Natural killer cell (primary cell): ENCODE measurements around the gene MRFAP1. TPM values are rescaled to one million over a fixed set of nuclear protein-coding genes. Genes with fewer than 3 reads are reported as not detected.

Experiments used
- ATAC-seq, 3 donors: fragments of 150-1000 bp in 2 of 3; fragments of 200-7000 bp in 1 of 3; cut with Tn5 transposase; 1 replicate in 1 of 3; 2 replicates in 2 of 3; pipeline ENCODE4 v1.10.0; 2021; ENCODE audit warnings: mild to moderate bottlenecking in 2 of 3, moderate library complexity in 2 of 3
- DNase-seq, 2 donors: peaks; one replicate each; pipeline versions ENCODE4 v3.0.0 to v3.0.0-alpha.2; 2013 to 2021; ENCODE audit warnings: mixed read lengths in 1 of 2
- H3K27ac ChIP-seq: one replicate; pipeline ENCODE4 v1.5.1; 2013; ENCODE audit warnings: mild to moderate bottlenecking, low read length
- H3K27me3 ChIP-seq: one replicate; pipeline ENCODE4 v1.6.1; 2013; ENCODE audit warnings: low read length; ENCODE audit not compliant: control insufficient read depth, insufficient read depth
- H3K36me3 ChIP-seq: one replicate; pipeline ENCODE4 v1.6.1; 2013; ENCODE audit warnings: low read length; ENCODE audit not compliant: control insufficient read depth, insufficient read depth
- H3K4me1 ChIP-seq: one replicate; pipeline ENCODE4 v1.6.1; 2013; ENCODE audit warnings: low read length; ENCODE audit not compliant: control insufficient read depth, insufficient read depth
- H3K4me3 ChIP-seq: one replicate; pipeline ENCODE4 v1.5.1; 2013; ENCODE audit warnings: low read length
- H3K9me3 ChIP-seq: one replicate; pipeline ENCODE4 v1.6.1; 2013; ENCODE audit warnings: low read length; ENCODE audit not compliant: control insufficient read depth, insufficient read depth
- H3K27ac Mint-ChIP-seq, 2 donors: one replicate each; pipeline ENCODE4 v1.8.0; 2022; ENCODE audit warnings: mild to moderate bottlenecking in 2 of 2, mixed read lengths in 2 of 2, moderate library complexity in 1 of 2
- H3K27me3 Mint-ChIP-seq, 2 donors: one replicate each; pipeline ENCODE4 v1.8.0; 2022; ENCODE audit warnings: low read depth in 2 of 2, mixed read lengths in 2 of 2
- H3K36me3 Mint-ChIP-seq: one replicate; pipeline ENCODE4 v1.8.0; 2022; ENCODE audit warnings: mixed read lengths
- H3K4me1 Mint-ChIP-seq, 2 donors: one replicate each; pipeline ENCODE4 v1.8.0; 2022; ENCODE audit warnings: mixed read lengths in 2 of 2
- H3K4me3 Mint-ChIP-seq: one replicate; pipeline ENCODE4 v1.8.0; 2022; ENCODE audit warnings: mild to moderate bottlenecking, moderate library complexity, mixed read lengths
- H3K9me3 Mint-ChIP-seq, 2 donors: one replicate each; pipeline ENCODE4 v1.8.0; 2022; ENCODE audit warnings: mixed read lengths in 2 of 2
- CTCF ChIP-seq: fragments of 200-600 bp; IDR thresholded peaks from one replicate; pipeline ENCODE4 v1.8.0; 2022; ENCODE audit warnings: antibody characterized with exemption
- WGBS: methylation state at CpG from one replicate; pipeline ENCODE4 v1.1.7; 2013; ENCODE audit warnings: missing lambda C conversion rate; ENCODE audit not compliant: insufficient coverage; 5-methylcytosine and 5-hydroxymethylcytosine counted together
- intact Hi-C: fragments of 100-400 bp; cut with micrococcal nuclease; formaldehyde crosslinking; loops from one replicate; pipeline ENCODE4 v1.14.2; 2022
- total RNA-seq, 4 donors: library from RNA; stranded (reverse); fragments of 120-200 nt in 1 of 4; gene quantifications; one replicate each; pipeline versions ENCODE4 v1.2.3 to v1.2.4, GENCODE V29; 2013 to 2022

MRFAP1 gene
- total RNA-seq, 3 donors from 2014 or later (not counting 1 experiment from before 2014, with no cell fraction given): 105 to 146 (median 146) TPM

- no peak overlapping the region for H3K4me3 Mint-ChIP-seq
- no peaks in the 10 kb centered on the region for H3K27me3 Mint-ChIP-seq
- WGBS: 95% methylated on average over 11 of the region's 11 CpGs
- H3K36me3 Mint-ChIP-seq: no peaks in the 10 kb centered on the region
- Histone ChIP-seq H3K27ac (no peak overlapping the region), H3K36me3 (peaks cover 7% of the 10 kb centered on the region), H3K27me3 (no peaks in the 10 kb centered on the region), H3K4me1 (peaks cover 47% of the 10 kb centered on the region), H3K4me3 (no peak overlapping the region), H3K9me3 (no peaks in the 10 kb centered on the region)
- no peak for DNase-seq
- intact Hi-C loops: no loop called here
- no peak overlapping the region for H3K27ac Mint-ChIP-seq
- no peak for ATAC-seq
- H3K4me1 Mint-ChIP-seq: peaks cover 31 to 50% of the 10 kb centered on the region in 2 donors
- no peaks in the 10 kb centered on the region for H3K9me3 Mint-ChIP-seq
- no peak for TF ChIP-seq CTCF
Measured at GRCh38 chr4:6684656-6685055, 44.2 kb downstream of the MRFAP1 start.

- Mint-ChIP-seq H3K9me3 (no peaks in the 10 kb centered on the region), H3K36me3 (no peaks in the 10 kb centered on the region), H3K4me3 (no peak overlapping the region), H3K27ac (peak overlapping the region; percentile 61 to 77), H3K27me3 (no peaks in the 10 kb centered on the region), H3K4me1 (peaks cover 36 to 59% of the 10 kb centered on the region in 2 donors)
- DNase-seq (no peak), ATAC-seq (no peak)
- no peaks in the 10 kb centered on the region for H3K27me3 ChIP-seq
- no peak overlapping the region for H3K4me3 ChIP-seq
- H3K36me3 ChIP-seq: peaks cover 7% of the 10 kb centered on the region
- H3K9me3 ChIP-seq: no peaks in the 10 kb centered on the region
- TF ChIP-seq CTCF: no peak
- no peak overlapping the region for H3K27ac ChIP-seq
- 57% methylated on average over 4 of the region's 4 CpGs for WGBS
- peaks cover 63% of the 10 kb centered on the region for H3K4me1 ChIP-seq
- intact Hi-C loops: no loop called here
Measured at GRCh38 chr4:6686104-6686787, 45.8 kb downstream of the MRFAP1 start.

- peaks cover 4% of the 10 kb centered on the region for H3K36me3 ChIP-seq
- no peak for TF ChIP-seq CTCF
- H3K36me3 Mint-ChIP-seq: no peaks in the 10 kb centered on the region
- H3K4me1 ChIP-seq: peaks cover 76% of the 10 kb centered on the region
- peak overlapping the region; percentile 77 for H3K27ac ChIP-seq
- H3K4me3 ChIP-seq: peak overlapping the region; percentile 45
- peak in 1 of 3 donors; percentile 0 for ATAC-seq
- H3K4me1 Mint-ChIP-seq: peaks cover 46 to 72% of the 10 kb centered on the region in 2 donors
- no peaks in the 10 kb centered on the region for H3K27me3 ChIP-seq
- no peaks in the 10 kb centered on the region for H3K27me3 Mint-ChIP-seq
- peak overlapping the region; percentile 98 for H3K4me3 Mint-ChIP-seq
- H3K9me3 ChIP-seq: no peaks in the 10 kb centered on the region
- intact Hi-C loops: loop anchor here (2.0 kb wide), 2 partner anchors 21 to 47 kb away; partner anchors contain the start of genes MRFAP1 and MRFAP1L1
- DNase-seq: peak in 1 of 2 donors; percentile 20
- peak overlapping the region; percentile 97 to 98 for H3K27ac Mint-ChIP-seq
- H3K9me3 Mint-ChIP-seq: no peaks in the 10 kb centered on the region
- 76% methylated on average over 24 of the region's 24 CpGs for WGBS
Measured at GRCh38 chr4:6687947-6688878, 47.7 kb downstream of the MRFAP1 start.
